ENCODE data around the gene GRIK3.
"Not testable (repeated sequence)": the region's sequence is repeated elsewhere in the genome, so short reads cannot be mapped to it uniquely, and the experiment has no call there.

GRIK3 gene

GRCh38 chr1:37034121-37035013 lies at the start of gene GRIK3:
GRIK3 (minus strand) TSS chr1:37034515; CDS start chr1:37034108, 407 bp downstream.
- no peak for DNase-seq (ENCODE audit: low read depth in 2 of 2)

GRCh38 chr1:37084013-37084412 lies 49.7 kb upstream of the GRIK3 start:
- no peak for DNase-seq (ENCODE audit: low read depth in 2 of 2)

- no peak for DNase-seq (ENCODE audit: low read depth in 2 of 2)
These were observed 49.3 kb upstream of the GRIK3 start for GRCh38 chr1:37083603-37084002.

- not testable (repeated sequence) for DNase-seq (ENCODE audit: low read depth in 2 of 2)
These were observed 46.1 kb upstream of the GRIK3 start for GRCh38 chr1:37080296-37080986.

- no peak for DNase-seq (ENCODE audit: low read depth in 2 of 2)
These were observed 44.6 kb upstream of the GRIK3 start for GRCh38 chr1:37078866-37079265.

GRCh38 chr1:37076168-37076567 lies 41.9 kb upstream of the GRIK3 start:
- DNase-seq (ENCODE audit: low read depth in 2 of 2): no peak

- no peak for DNase-seq (ENCODE audit: low read depth in 2 of 2)
These were observed 39.6 kb upstream of the GRIK3 start for GRCh38 chr1:37073854-37074379.

- no peak for DNase-seq (ENCODE audit: low read depth in 2 of 2)
These were observed 39.0 kb upstream of the GRIK3 start for GRCh38 chr1:37073152-37073853.

- no peak for DNase-seq (ENCODE audit: low read depth in 2 of 2)
These were observed 37.5 kb upstream of the GRIK3 start for GRCh38 chr1:37071829-37072228.

- DNase-seq (ENCODE audit: low read depth in 2 of 2): no peak
These were observed 35.8 kb upstream of the GRIK3 start for GRCh38 chr1:37070126-37070525.

- DNase-seq (ENCODE audit: low read depth in 2 of 2): no peak
These were observed 35.1 kb upstream of the GRIK3 start for GRCh38 chr1:37069406-37069805.

- no peak for DNase-seq (ENCODE audit: low read depth in 2 of 2)
These were observed 34.6 kb upstream of the GRIK3 start for GRCh38 chr1:37068897-37069296.

- no peak for DNase-seq (ENCODE audit: low read depth in 2 of 2)
These were observed 33.9 kb upstream of the GRIK3 start for GRCh38 chr1:37068260-37068659.

GRCh38 chr1:37064039-37064438 lies 29.7 kb upstream of the GRIK3 start:
- no peak for DNase-seq (ENCODE audit: low read depth in 2 of 2)

GRCh38 chr1:37059346-37059745 lies 25.0 kb upstream of the GRIK3 start:
- no peak for DNase-seq (ENCODE audit: low read depth in 2 of 2)

GRCh38 chr1:37058424-37058988 lies 24.2 kb upstream of the GRIK3 start:
- DNase-seq (ENCODE audit: low read depth in 2 of 2): no peak

- DNase-seq (ENCODE audit: low read depth in 2 of 2): no peak
These were observed 22.0 kb upstream of the GRIK3 start for GRCh38 chr1:37056325-37056724.

GRCh38 chr1:37055631-37056030 lies 21.3 kb upstream of the GRIK3 start:
- no peak for DNase-seq (ENCODE audit: low read depth in 2 of 2)

- DNase-seq (ENCODE audit: low read depth in 2 of 2): no peak
These were observed 18.9 kb upstream of the GRIK3 start for GRCh38 chr1:37053173-37053572.

GRCh38 chr1:37052120-37052519 lies 17.8 kb upstream of the GRIK3 start:
- no peak for DNase-seq (ENCODE audit: low read depth in 2 of 2)

GRCh38 chr1:37051346-37051745 lies 17.0 kb upstream of the GRIK3 start:
- no peak for DNase-seq (ENCODE audit: low read depth in 2 of 2)

GRCh38 chr1:37047542-37047941 lies 13.2 kb upstream of the GRIK3 start:
- DNase-seq (ENCODE audit: low read depth in 2 of 2): no peak
